ENCODE data around the gene RFC5.
A peak's percentile ranks its signal among the peaks of the same experiment; 100 is the strongest.
"Not testable (repeated sequence)": the region's sequence is repeated elsewhere in the genome, so short reads cannot be mapped to it uniquely, and the experiment has no call there.

Gene RFC5

DNA sequence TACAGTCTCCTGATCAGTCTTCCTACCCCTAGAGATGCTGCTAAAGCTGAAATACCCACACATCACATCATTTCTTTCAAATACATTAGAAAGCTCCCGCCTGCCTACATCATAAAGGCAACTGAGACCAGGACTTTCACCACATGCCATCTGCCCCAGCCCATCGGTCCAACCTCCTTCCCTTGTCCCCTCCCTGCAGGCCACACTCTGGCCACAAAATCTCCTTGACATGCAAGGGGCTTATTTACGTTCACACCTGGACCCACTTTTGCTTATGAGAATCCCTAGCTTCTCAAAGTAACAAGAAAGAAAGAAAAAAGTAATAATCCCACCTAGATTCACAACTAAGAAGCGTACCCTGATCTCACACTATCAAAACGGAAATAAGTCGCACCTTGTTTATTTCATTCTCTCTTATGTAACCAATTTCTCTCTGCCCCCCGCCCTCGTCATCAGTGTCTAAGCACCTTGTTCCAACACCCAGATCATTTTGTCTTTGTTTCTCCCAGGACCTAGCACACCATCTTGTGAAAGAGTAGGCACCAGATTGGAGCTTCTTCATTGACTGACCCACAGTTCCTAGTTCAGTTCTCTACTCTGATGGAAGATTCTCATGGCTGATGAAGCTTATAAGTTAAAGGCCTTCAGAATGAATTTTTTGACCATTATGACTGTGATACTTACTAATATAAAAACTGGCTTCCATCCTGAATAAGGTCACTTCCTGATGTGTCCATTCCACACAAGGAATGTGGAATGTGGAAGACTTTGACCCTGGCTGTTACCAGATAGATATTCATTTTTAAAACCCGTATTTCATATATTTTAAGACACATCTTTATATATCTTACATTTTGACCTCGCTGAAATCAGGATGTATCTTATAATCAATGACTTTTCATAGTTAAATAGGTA, 36.8 kb downstream of the RFC5 start:
- DNase-seq: no peak

DNA sequence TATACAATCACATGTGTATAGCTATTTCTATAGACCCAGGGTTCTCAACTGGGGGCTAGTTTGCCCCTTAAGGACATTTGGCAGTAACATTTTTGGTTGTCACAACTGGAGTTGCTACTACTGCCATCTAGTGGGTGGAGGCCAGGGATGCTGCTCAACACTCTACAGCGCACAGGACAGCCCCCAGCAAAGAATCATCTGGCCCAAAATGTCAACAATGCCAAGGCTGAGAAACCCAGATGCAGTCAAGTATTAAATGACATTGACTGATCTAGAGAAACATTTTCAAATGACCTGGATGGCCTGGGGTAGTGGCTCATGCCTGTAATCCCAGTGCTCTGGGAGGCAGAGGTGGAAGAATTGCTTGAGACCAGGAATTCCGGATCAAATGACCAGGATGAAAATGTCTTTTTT, 38.6 kb downstream of the RFC5 start:
- no peak for DNase-seq

DNA sequence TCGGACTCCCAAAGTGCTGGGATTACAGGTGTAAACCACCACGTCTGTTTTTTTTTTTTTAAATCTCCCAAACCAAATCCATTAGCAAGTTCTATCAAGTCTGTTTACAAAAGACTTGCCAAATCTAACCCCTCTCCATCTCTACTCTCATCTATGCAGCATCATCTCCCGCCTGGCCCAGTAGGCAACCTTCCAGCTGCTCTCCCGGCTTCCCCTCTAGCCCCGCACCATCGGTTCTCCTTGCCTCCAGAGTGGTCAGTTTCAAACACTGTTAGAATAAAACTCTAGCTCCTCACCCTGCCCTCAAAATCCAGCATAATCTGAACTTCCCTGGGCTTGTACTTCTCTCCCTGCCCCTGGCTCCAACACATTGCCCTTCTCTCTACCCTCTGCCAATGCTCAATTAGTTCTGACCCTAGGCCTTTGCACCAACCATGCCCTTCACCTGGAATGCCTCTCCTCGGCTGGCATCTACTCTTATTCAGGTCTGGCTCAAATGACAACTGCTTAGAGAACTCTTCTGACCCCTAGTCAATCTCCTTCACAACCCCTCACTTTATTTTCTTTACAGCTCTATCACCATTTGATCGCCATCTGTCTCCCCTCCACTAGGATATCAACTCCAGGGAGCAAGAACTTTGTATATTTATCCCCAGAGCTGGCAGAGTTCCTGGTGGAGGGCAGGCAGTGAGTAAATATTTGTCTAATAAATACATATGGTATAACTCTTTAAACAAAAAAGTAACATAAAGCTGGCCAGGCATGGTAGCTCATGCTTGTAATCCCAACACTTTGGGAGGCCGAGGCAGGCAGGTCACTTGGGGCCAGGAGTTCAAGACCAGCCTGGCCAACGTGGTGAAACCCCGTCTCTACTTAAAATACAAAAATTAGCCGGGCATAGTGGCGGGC, 39.6 kb downstream of the RFC5 start:
- no peak for DNase-seq

DNA sequence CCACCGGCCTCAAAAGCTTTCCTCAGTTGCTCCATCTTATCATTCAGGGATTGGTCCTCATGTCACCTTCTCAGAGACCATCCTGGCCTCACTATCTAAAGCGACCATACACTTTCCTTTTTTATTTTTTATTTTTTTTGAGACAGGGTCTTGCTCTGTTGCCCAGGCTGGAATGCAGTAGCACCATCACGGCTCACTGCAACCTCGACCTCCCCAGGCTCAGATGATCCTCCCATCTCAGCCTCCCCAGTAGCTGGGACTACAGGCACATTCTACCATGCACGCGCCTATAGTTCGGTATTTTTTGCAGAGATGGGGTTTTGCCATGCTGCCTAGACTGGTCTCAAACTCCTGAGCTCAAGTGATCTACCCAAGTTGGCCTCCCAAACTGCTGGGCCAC, 41.7 kb downstream of the RFC5 start:
- DNase-seq: no peak

DNA sequence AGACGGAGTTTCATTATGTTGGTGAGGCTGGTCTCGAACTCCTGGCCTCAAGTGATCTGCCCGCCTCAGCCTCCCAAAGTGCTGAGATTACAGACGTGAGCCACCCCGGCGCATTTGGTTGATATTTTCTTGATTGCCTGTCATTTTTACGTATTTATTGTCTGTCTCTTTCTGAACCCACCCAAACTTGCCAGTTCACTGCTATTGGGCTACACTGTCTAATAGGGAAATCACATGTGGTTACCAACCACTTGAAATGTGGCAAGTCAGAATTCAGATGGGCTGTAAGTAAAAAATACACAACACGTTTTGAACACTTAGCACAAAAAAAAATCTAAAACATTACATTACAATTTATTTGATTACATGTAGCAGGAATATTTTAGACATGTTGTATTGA, 42.4 kb downstream of the RFC5 start:
- no peak for DNase-seq

DNA sequence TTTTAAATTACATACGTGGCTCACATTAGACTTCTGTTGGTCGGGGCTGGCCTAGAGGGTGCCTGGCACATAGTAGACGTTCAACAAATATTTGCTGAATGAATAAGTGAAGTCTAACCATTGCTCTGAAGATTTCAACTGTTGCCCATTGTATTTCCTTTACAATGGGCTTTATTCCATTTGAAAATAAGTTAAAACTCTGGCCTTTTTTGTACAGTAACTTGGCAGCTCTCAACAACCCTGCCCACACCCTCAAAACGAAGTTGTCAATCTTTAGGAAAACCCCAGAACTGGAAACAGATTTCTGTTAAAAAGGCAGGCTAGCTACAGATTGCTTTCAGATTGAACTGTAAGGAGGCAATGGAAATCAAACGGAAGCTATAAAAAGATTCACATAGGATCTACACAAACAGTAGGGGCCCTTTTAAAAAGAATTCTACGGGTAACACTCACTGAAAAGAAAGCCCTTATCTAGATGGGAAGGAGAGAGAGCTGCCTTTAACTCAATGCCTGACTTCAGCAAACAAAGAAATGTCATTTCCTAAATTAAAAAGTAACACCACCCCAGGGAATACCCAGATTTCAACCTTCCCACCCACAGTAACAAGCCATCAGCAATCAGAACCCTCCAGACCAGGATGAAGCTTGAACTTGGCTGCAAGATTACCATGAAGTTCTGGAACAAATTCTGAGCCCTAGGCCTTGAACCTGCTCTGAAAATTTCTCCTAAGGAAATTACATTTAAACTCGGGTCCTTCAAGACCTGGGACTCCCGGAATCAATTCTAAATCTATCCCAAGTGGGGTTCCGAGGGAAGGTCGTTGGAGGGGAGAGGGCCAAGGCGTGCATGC, 43.1 kb downstream of the RFC5 start:
- no peak for DNase-seq

DNA sequence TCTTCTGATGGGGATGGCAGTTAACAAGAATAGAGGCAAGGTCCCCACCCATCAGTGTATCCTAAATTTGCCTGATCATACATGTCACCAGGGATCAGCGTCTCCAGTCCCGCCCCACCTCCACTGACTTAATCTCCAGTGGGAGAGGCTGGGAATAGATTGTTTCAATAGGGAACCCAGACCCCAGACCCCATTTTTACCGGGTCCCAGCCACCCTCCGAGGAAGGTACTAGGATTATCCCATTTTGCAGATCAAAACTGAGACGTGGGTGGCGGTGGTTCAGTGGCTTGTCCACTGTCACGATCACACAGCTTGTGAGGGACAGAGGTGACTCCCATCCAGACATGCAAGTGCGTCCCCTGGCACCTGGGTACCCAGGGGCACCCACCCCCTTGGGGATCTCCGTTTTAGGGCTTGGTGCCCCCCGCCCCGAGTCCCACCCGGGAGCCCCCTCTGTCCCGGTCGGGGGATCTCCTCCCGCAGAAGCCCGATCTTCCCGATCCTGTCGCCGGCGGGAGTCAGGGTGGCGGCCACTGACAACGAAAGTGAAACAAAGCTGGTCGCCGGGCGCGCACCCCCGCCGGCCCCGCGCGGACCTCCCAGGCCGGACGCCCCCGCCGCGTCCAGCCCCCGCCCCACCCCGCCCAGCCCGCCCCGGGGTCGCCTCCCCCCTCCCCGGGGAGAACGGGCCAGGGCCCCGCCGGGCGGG, 44.0 kb downstream of the RFC5 start:
- DNase-seq: no peak

DNA sequence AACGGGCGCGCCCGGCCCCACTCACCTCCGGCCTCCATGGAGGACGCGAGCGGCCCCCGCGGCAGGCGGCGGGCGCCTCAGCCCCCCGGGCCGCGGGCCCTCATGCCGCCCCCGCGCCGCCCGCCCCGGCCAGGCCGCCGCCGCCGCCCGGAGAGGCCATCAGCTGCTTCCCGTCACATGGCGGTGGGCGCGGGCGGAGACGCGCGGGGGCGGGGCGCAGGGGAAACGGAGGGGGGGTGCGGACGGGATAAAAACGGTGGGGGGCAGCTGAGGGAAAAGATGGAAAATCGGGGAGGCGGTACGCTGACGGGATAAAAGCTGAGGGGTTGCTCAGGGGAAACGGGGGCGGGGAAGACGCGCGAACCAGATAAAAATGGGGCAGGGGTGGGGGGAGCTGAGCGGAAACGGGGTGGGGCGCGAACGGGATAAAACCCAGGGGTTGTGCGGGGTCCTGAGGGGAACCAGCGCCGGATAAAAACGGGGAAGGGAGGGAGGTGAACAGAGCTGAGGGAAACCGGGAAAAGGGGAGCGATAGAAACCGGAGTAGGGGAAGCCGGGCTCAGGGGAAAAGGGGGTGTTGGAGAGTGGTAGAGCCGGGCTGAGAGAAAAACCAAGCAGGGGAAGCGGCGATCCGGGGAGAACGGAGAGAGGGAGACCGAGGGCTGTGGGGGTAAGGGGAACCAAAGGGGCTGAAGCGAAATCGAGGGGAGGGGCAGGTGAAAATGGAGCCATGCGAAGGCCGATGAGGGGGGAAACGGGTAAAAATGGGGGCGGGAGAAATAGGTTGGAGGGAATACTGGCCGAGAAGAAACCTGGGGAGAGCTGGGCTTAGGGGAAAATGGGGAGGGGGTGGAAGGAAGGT, 44.7 kb downstream of the RFC5 start, which contains the start of gene WSB2:
Gene WSB2, minus strand, starts transcription at position 169 of the 862 bp plus-strand sequence. Its CDS starts 131 bp downstream, at position 38.
- peak; percentile 29 for DNase-seq

DNA sequence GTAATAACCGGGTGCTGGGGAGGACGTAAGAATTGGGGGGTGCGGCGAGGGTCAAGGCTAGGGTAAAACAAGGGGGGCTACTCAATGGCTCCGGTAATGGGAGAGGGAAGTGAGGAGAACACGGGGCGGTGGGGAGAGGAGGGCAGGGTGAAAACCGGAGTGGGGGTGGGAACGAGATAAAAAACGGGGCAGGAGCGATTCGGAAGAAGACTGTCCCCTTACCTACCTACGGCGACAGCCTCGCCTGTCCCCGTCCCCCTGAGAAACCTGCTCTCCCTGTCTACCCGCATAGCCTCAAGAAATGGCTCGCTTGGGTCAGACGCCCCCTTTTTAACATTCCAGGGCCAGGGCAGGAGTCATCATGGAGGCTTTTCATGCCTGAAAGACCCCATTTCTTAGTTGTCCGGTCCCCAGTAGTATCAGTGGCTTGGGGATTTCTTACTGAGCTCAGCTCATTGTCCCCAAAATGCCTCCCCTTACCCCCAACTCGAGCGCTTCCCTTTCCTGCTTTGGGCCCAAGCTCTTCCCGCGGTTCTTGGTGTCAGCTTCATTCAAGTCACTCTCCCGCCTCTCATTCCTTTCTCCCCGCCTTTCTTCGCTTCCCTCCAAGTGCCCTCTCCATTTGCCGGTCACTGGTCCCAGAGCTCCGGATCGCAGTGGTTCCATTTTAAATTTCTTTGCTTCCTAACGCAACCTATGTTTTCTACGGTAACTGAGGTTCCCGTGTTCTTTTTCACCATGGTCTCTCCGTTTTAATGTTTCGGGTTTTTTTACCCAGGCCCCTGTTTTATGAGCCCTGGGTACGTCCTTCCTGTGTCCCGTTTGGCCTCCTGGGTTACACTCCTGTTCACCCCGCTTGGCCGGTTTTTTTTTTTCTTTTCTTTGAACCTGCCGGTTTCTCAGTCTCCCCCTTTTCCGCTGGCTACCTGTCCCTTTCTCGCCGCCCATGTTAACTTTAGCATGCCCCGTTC, 45.7 kb downstream of the RFC5 start:
- DNase-seq: no peak

DNA sequence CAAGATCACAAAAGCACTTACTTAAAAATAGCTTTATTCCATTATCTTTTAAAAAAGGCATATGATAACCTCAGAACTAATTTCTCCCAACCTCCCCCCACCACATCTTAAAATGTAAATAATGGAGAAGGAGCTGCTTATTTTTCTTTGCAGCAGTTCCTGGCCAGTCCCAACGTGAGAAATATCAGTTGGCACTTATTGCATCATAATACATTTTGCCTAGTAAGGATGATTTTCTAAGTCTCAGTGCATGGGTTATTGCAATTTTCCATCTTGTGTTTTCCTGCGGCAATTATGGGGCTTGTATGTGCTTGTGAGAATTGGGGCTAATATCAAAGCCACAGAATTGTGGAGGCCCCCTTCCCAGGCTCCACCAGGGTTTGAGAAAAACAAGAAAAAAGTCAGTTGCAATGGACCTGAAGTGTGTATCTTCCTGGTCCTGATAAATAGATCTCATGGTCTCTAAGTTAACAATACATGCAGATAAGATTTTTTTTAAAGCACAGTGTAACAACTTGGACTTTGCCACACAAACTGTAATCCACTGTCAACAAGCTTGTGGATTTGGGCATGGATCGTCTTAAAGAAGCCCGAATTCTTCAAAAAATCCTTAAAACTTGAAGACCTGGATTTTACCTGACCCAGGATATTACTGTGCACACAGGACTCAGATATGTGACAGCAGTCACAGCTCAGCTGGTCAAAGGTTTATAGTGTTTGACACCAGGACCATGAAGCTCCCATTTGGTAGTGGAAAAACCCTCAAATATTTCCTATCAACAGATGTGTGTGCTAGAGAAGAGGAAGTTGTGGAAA, 47.3 kb downstream of the RFC5 start:
- DNase-seq: no peak

DNA sequence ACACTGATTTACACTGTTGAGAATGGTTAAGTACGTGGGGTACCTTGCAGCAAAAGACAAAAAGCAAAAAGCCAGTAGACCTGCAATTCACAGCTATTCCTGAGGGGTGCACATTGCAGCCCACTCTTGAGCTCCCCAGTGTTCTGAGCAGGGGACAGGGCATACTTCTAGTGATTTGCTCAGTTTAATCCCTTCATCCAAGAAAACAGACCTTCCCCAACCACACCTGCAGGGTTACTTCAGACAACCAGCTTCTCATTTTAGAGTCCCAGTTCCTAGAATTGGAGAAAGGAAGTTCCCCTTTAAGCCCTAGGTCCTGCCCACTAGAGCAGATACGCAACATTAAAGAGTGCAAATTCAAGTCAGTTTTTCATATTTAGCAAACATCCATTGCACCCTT, 48.1 kb downstream of the RFC5 start:
- DNase-seq: no peak

DNA sequence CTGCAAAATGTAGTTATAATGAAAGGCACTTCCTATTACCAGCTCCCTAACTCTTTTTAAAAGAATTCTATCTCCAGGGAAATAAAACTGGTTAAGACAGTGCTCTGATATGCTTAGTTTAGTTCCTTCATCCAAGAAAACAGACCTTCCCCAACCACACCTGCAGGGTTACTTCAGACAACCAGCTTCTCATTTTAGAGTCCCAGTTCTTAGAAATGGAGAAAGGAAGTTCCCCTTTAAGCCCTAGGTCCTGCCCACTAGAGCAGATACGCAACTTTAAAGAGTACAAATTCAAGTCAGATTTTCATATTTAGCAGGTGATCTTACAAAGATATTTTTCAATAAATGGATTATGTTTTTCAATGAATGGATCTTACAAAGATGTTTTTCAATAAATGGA, 48.9 kb downstream of the RFC5 start:
- DNase-seq: no peak

DNA sequence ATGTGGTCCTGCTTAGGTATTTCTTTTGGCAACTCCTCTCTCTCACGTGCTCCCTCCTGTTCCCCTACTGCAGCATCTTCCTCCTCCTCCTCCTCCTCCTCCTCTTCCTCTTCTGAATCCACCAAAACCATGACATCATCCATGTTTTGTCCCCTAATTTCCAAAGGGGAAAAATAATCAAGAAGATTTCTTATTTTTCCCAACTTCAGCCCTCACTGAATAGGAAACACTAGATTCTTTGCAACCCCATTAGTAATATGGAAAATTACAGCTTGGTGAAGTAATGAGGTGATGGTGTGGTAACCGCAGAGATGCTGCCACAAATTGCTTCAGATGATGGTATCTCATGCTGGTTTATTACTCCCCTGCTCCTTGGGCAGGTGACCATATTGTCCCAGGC, 51.9 kb downstream of the RFC5 start:
- no peak for DNase-seq

DNA sequence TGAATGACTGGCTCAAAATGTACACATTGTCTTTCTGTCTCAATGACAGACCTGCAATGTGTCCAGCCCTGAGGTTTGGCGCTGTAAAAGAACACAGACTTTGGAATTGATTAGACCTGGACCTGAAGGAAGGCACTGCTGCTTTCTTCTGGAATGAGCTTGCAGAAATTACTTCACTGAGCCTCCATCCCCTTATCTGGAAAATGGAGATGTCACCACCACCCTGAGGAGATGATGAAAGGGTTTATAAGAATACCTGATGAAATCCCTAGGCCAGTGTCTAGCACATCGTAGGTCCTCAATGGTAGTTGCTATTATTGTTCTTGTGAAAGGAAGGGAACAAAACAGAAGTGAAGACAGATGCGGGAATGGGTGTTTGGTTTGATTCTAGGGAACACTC, 54.1 kb downstream of the RFC5 start:
- no peak for DNase-seq

DNA sequence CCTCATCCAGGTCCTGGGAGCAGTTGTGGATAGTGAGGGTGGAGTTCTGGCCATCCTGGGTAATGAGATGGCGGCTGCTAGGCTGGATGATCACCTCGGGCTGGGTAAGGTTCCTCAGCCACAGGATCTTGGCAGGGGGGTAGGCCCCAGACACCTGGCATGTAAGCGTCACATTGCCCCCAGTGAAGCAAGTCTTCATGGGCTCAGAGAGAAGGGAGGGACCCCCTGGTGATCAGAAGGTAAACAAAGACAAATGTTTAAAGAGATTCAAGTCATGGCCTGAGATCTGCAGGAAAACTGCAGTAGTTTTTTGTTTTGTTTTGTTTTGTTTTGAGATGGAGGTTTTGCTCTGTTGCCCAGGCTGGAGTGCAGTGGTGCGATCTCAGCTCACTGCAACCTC, 57.3 kb downstream of the RFC5 start:
- DNase-seq: no peak

DNA sequence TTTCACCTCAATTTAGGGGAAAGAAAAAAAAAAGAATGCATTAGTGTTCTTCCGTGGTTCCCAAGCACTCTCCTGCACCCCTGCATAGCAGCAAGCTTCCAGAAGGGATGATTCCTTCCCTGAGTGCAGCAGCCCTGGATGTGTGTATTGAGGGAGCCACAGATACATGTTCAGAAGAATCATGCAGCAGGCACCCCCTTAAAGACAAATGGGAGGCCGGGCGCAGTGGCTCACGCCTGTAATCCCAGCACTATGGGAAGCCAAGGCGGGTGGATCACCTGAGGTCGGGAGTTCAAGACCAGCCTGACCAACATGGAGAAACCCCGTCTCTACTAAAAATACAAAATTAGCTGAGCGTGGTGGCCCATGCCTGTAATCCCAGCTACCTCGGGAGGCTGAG, 65.0 kb downstream of the RFC5 start:
- not testable (repeated sequence) for DNase-seq
